ENCODE results near the gene HMGCS2. TPM values are rescaled to one million over a fixed set of nuclear protein-coding genes. Genes with fewer than 3 reads are reported as not detected.
"Not testable (repeated sequence)": the region's sequence is repeated elsewhere in the genome, so short reads cannot be mapped to it uniquely, and the experiment has no call there.

The HMGCS2 gene
- total RNA-seq, 2 experiments from 2014 or later: not detected

- H3K36me3 Mint-ChIP-seq (ENCODE audit: low read depth); H3K9me3 Mint-ChIP-seq; H3K27ac Mint-ChIP-seq; H3K27me3 Mint-ChIP-seq (ENCODE audit: low read depth); H3K4me3 Mint-ChIP-seq; H3K4me1 Mint-ChIP-seq (ENCODE audit: low read depth); DNase-seq; intact Hi-C loops (cut with micrococcal nuclease): not testable (repeated sequence)
- CTCF ChIA-PET: interaction anchor here (1.0 kb wide), 1 partner anchor 22 kb away, joined by 5 read pairs; no protein-coding TSS in a partner anchor
Measured at GRCh38 chr1:119786473-119787050, 17.9 kb upstream of the HMGCS2 start.

GRCh38 chr1:119786046-119786445 is 17.3 kb upstream of the HMGCS2 start:
- H3K27me3 Mint-ChIP-seq (ENCODE audit: low read depth); H3K36me3 Mint-ChIP-seq (ENCODE audit: low read depth); DNase-seq; intact Hi-C loops (cut with micrococcal nuclease); H3K27ac Mint-ChIP-seq; H3K4me1 Mint-ChIP-seq (ENCODE audit: low read depth); H3K9me3 Mint-ChIP-seq; H3K4me3 Mint-ChIP-seq: not testable (repeated sequence)
- CTCF ChIA-PET: interaction anchor here (1.0 kb wide), 1 partner anchor 23 kb away, joined by 5 read pairs; no protein-coding TSS in a partner anchor

- intact Hi-C loops (cut with micrococcal nuclease): no loop called here
- H3K27ac Mint-ChIP-seq: no peak overlapping the region
- CTCF ChIA-PET: interaction anchor here (0.8 kb wide), 1 partner anchor 40 kb away, joined by 5 read pairs; no protein-coding TSS in a partner anchor
- H3K9me3 Mint-ChIP-seq: no peaks in the 10 kb centered on the region
- H3K36me3 Mint-ChIP-seq (ENCODE audit: low read depth): no peaks in the 10 kb centered on the region
- no peak overlapping the region for H3K4me3 Mint-ChIP-seq
- H3K4me1 Mint-ChIP-seq (ENCODE audit: low read depth): peaks cover 9% of the 10 kb centered on the region
- no peak for DNase-seq
- H3K27me3 Mint-ChIP-seq (ENCODE audit: low read depth): no peaks in the 10 kb centered on the region
Measured at GRCh38 chr1:119784191-119784781, 15.6 kb upstream of the HMGCS2 start.

- Mint-ChIP-seq H3K9me3 (no peaks in the 10 kb centered on the region), H3K4me3 (no peak overlapping the region), H3K4me1 (ENCODE audit: low read depth) (peaks cover 9% of the 10 kb centered on the region), H3K27ac (no peak overlapping the region), H3K27me3 (ENCODE audit: low read depth) (no peaks in the 10 kb centered on the region), H3K36me3 (ENCODE audit: low read depth) (no peaks in the 10 kb centered on the region)
- no peak for DNase-seq
- intact Hi-C loops (cut with micrococcal nuclease): no loop called here
- CTCF ChIA-PET: interaction anchor here (0.8 to 1.0 kb wide), 2 partner anchors 25 to 39 kb away, joined by 3 to 5 read pairs; no protein-coding TSS in a partner anchor
Measured at GRCh38 chr1:119783354-119784185, 14.9 kb upstream of the HMGCS2 start.

GRCh38 chr1:119782631-119783325 is 14.1 kb upstream of the HMGCS2 start:
- H3K27ac Mint-ChIP-seq: no peak overlapping the region
- no peaks in the 10 kb centered on the region for H3K36me3 Mint-ChIP-seq (ENCODE audit: low read depth)
- no peak overlapping the region for H3K4me3 Mint-ChIP-seq
- H3K27me3 Mint-ChIP-seq (ENCODE audit: low read depth): no peaks in the 10 kb centered on the region
- no peaks in the 10 kb centered on the region for H3K9me3 Mint-ChIP-seq
- H3K4me1 Mint-ChIP-seq (ENCODE audit: low read depth): peaks cover 9% of the 10 kb centered on the region
- DNase-seq: no peak
- CTCF ChIA-PET: interaction anchor here (1.0 kb wide), 1 partner anchor 26 kb away, joined by 3 read pairs; no protein-coding TSS in a partner anchor
- intact Hi-C loops (cut with micrococcal nuclease): no loop called here

- no peak overlapping the region for H3K27ac Mint-ChIP-seq
- intact Hi-C loops (cut with micrococcal nuclease): no loop called here
Measured at GRCh38 chr1:119781434-119782210, 12.9 kb upstream of the HMGCS2 start.

GRCh38 chr1:119779869-119780356 is 11.2 kb upstream of the HMGCS2 start:
- peaks cover 2% of the 10 kb centered on the region for H3K4me1 Mint-ChIP-seq (ENCODE audit: low read depth)
- H3K9me3 Mint-ChIP-seq: no peaks in the 10 kb centered on the region
- no peaks in the 10 kb centered on the region for H3K36me3 Mint-ChIP-seq (ENCODE audit: low read depth)
- no peak overlapping the region for H3K27ac Mint-ChIP-seq
- H3K27me3 Mint-ChIP-seq (ENCODE audit: low read depth): no peaks in the 10 kb centered on the region
- no peak overlapping the region for H3K4me3 Mint-ChIP-seq
- DNase-seq: no peak
- CTCF ChIA-PET: interaction anchor here (1.2 kb wide), 1 partner anchor 29 kb away, joined by 3 read pairs; no protein-coding TSS in a partner anchor
- intact Hi-C loops (cut with micrococcal nuclease): no loop called here

More at GRCh38 chr1:119781434-119782210, 12.9 kb upstream of the HMGCS2 start:
- CTCF ChIA-PET: no interaction called here
- Mint-ChIP-seq H3K9me3 (no peaks in the 10 kb centered on the region), H3K4me1 (ENCODE audit: low read depth) (peaks cover 9% of the 10 kb centered on the region), H3K4me3 (no peak overlapping the region), H3K27me3 (ENCODE audit: low read depth) (no peaks in the 10 kb centered on the region), H3K36me3 (ENCODE audit: low read depth) (no peaks in the 10 kb centered on the region)
- DNase-seq: no peak

- no peaks in the 10 kb centered on the region for H3K36me3 Mint-ChIP-seq (ENCODE audit: low read depth)
- H3K4me1 Mint-ChIP-seq (ENCODE audit: low read depth): peaks cover 2% of the 10 kb centered on the region
Measured at GRCh38 chr1:119778886-119779560, 10.3 kb upstream of the HMGCS2 start.

GRCh38 chr1:119778359-119778758 is 9.7 kb upstream of the HMGCS2 start:
- CTCF ChIA-PET: no interaction called here
- intact Hi-C loops (cut with micrococcal nuclease): no loop called here
- peaks cover 2% of the 10 kb centered on the region for H3K4me1 Mint-ChIP-seq (ENCODE audit: low read depth)
- H3K36me3 Mint-ChIP-seq (ENCODE audit: low read depth): no peaks in the 10 kb centered on the region
- no peak overlapping the region for H3K27ac Mint-ChIP-seq
- H3K4me3 Mint-ChIP-seq: no peak overlapping the region
- H3K9me3 Mint-ChIP-seq: no peaks in the 10 kb centered on the region
- DNase-seq: no peak
- H3K27me3 Mint-ChIP-seq (ENCODE audit: low read depth): no peaks in the 10 kb centered on the region

More at GRCh38 chr1:119778886-119779560, 10.3 kb upstream of the HMGCS2 start:
- no peaks in the 10 kb centered on the region for H3K9me3 Mint-ChIP-seq
- DNase-seq: no peak
- CTCF ChIA-PET: interaction anchor here (1.2 kb wide), 1 partner anchor 30 kb away, joined by 3 read pairs; no protein-coding TSS in a partner anchor
- no peaks in the 10 kb centered on the region for H3K27me3 Mint-ChIP-seq (ENCODE audit: low read depth)
- H3K27ac Mint-ChIP-seq: no peak overlapping the region
- intact Hi-C loops (cut with micrococcal nuclease): no loop called here
- no peak overlapping the region for H3K4me3 Mint-ChIP-seq

GRCh38 chr1:119774746-119775490 is 6.2 kb upstream of the HMGCS2 start:
- no peaks in the 10 kb centered on the region for H3K9me3 Mint-ChIP-seq
- CTCF ChIA-PET: interaction anchor here (1.9 kb wide), 1 partner anchor 30 kb away, joined by 4 read pairs; no protein-coding TSS in a partner anchor
- no peaks in the 10 kb centered on the region for H3K4me1 Mint-ChIP-seq (ENCODE audit: low read depth)
- no peak for DNase-seq
- intact Hi-C loops (cut with micrococcal nuclease): no loop called here
- no peaks in the 10 kb centered on the region for H3K27me3 Mint-ChIP-seq (ENCODE audit: low read depth)
- H3K4me3 Mint-ChIP-seq: no peak overlapping the region
- H3K27ac Mint-ChIP-seq: no peak overlapping the region
- H3K36me3 Mint-ChIP-seq (ENCODE audit: low read depth): no peaks in the 10 kb centered on the region
